ENCODE results near the gene GTPBP1.
A peak's percentile ranks its signal among the peaks of the same experiment; 100 is the strongest.

GTPBP1 gene

GRCh38 chr22:38751422-38752346, 45.9 kb downstream of the GTPBP1 start:
- TF ChIP-seq CTCF (IDR thresholded peaks at IDR 0.05; ENCODE audit: low read length, missing control alignments) = no peak
- H3K4me3 ChIP-seq (replicated peaks; ENCODE audit: low read depth, low read length) = no peak overlapping the region
- DNase-seq (ENCODE audit: low read depth) = no peak

GRCh38 chr22:38753948-38754750, 48.4 kb downstream of the GTPBP1 start:
- DNase-seq (ENCODE audit: low read depth) = peak; percentile 66
- peak overlapping the region; percentile 58 for H3K4me3 ChIP-seq (replicated peaks; ENCODE audit: low read depth, low read length)
- no peak for TF ChIP-seq CTCF (IDR thresholded peaks at IDR 0.05; ENCODE audit: low read length, missing control alignments)

- H3K4me3 ChIP-seq (replicated peaks; ENCODE audit: low read depth, low read length) = peak overlapping the region; percentile 58
- DNase-seq (ENCODE audit: low read depth) = peak; percentile 58
- TF ChIP-seq CTCF (IDR thresholded peaks at IDR 0.05; ENCODE audit: low read length, missing control alignments) = no peak
These were observed 49.0 kb downstream of the GTPBP1 start for GRCh38 chr22:38754751-38755154.

- TF ChIP-seq CTCF (IDR thresholded peaks at IDR 0.05; ENCODE audit: low read length, missing control alignments) = no peak
- DNase-seq (ENCODE audit: low read depth) = peak; percentile 68
- H3K4me3 ChIP-seq (replicated peaks; ENCODE audit: low read depth, low read length) = peak overlapping the region; percentile 58
These were observed 49.6 kb downstream of the GTPBP1 start for GRCh38 chr22:38755155-38755910.

- peak; percentile 83 for DNase-seq (ENCODE audit: low read depth)
- peak within 1 kb of the TSS; percentile 58 for H3K4me3 ChIP-seq (replicated peaks; ENCODE audit: low read depth, low read length)
- TF ChIP-seq CTCF (IDR thresholded peaks at IDR 0.05; ENCODE audit: low read length, missing control alignments) = no peak
These were observed 50.3 kb downstream of the GTPBP1 start, which contains the start of gene SUN2 for GRCh38 chr22:38755911-38756532. Gene SUN2 (minus strand): TSS chr22:38755998. CDS start chr22:38752628, 3,370 bp downstream.

All from fibroblast of pulmonary artery (primary cell).